ENCODE measurements around the gene ZNF766.

Gene ZNF766

DNA sequence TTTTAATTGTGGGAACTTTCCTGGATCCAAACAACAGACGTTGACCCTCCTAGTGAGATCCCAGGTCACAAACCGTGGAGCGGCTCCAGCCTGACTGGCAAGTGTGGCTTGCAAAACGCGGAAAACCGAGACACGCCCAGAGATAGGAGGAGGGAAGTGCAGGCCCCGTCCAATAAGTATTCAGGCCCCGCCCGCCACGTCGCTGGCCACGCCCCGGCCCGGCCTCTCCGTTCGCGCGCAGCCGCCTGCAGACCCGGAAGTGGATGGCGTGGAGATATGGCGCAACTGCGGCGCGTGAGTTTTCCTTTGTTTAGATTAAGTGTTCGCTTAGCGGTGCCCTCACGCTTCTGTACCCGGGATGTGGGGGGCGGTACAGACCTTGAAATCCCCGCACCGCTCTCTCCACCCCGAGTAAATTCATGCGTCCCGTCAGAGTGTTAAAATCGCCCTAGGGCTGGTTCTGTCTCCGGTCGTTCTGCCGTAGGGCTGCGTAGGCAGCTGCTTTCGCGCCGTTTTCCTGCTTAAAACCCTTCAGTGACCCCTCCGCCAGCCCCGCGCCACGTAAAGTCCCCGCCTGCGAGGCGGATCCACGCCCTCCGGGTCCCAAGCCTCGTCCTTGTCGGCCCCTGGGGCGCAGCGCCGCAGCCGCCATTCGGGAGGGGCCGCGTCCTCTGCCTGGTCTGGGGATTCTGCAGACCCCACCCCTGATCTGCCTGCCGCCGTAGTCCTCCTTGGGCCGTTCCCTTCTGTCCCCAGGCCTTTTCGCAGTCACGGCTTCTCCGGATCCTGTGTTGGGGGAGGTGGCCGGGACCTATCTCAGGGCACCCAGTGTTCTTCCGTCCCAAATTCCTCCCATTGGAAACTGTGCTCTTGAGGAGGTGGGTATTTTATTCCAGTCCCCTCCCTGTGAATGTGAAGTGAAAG lies at the start of gene ZNF766:
TSS of gene ZNF766 (plus strand) at position 250 of the 924 bp plus-strand sequence. CDS start at position 277, 27 bp downstream.
- H3K4me3 ChIP-seq (ENCODE audit: low read length), result peak within 1 kb of the TSS; percentile 97
- peaks cover 9% of the 10 kb centered on the region for H3K36me3 ChIP-seq (ENCODE audit: control insufficient read depth, insufficient read depth, low read length)
- H3K9ac ChIP-seq (ENCODE audit: low read length), result peak within 1 kb of the TSS; percentile 100
- no peaks in the 10 kb centered on the region for H3K27me3 ChIP-seq (ENCODE audit: control insufficient read depth, insufficient read depth, low read length)
- H3K4me1 ChIP-seq (ENCODE audit: control insufficient read depth, insufficient read depth, low read length), result peaks cover 9% of the 10 kb centered on the region
- H3K9me3 ChIP-seq (ENCODE audit: control insufficient read depth, low read length), result no peaks in the 10 kb centered on the region

- H3K9me3 ChIP-seq (ENCODE audit: control insufficient read depth, low read length), result no peaks in the 10 kb centered on the region
- H3K27me3 ChIP-seq (ENCODE audit: control insufficient read depth, insufficient read depth, low read length), result no peaks in the 10 kb centered on the region
- H3K4me3 ChIP-seq (ENCODE audit: low read length), result no peak overlapping the region
- H3K9ac ChIP-seq (ENCODE audit: low read length), result no peak overlapping the region
- H3K36me3 ChIP-seq (ENCODE audit: control insufficient read depth, insufficient read depth, low read length), result peaks cover 44% of the 10 kb centered on the region
- no peaks in the 10 kb centered on the region for H3K4me1 ChIP-seq (ENCODE audit: control insufficient read depth, insufficient read depth, low read length)
Measured at GRCh38 chr19:52219611-52220010, 49.8 kb upstream of the ZNF766 start.

DNA sequence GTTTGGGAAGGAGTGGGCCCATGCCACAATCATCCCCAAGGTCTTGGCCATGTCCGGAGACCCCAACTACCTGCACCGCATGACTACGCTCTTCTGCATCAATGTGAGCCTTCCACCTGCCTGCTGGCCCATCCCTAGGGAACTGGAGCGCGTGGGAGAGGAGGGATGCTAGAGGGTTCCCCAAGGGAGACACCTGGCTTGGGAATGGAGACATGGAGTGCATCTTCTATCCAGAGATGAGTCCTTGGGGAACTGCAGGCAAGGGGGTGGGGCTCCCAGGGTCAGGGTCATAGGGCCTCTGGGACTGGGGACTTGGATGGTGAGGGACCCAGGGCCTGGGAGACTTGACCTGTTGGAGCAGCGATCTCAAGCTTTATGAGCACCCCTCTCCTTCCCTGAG lies 48.4 kb upstream of the ZNF766 start:
- H3K9me3 ChIP-seq (ENCODE audit: control insufficient read depth, low read length), result no peaks in the 10 kb centered on the region
- H3K4me1 ChIP-seq (ENCODE audit: control insufficient read depth, insufficient read depth, low read length), result no peaks in the 10 kb centered on the region
- H3K9ac ChIP-seq (ENCODE audit: low read length), result no peak overlapping the region
- no peak overlapping the region for H3K4me3 ChIP-seq (ENCODE audit: low read length)
- no peaks in the 10 kb centered on the region for H3K27me3 ChIP-seq (ENCODE audit: control insufficient read depth, insufficient read depth, low read length)
- H3K36me3 ChIP-seq (ENCODE audit: control insufficient read depth, insufficient read depth, low read length), result peaks cover 45% of the 10 kb centered on the region

GRCh38 chr19:52221831-52222375 lies 47.5 kb upstream of the ZNF766 start:
- H3K27me3 ChIP-seq (ENCODE audit: control insufficient read depth, insufficient read depth, low read length), result no peaks in the 10 kb centered on the region
- H3K4me3 ChIP-seq (ENCODE audit: low read length), result no peak overlapping the region
- no peaks in the 10 kb centered on the region for H3K9me3 ChIP-seq (ENCODE audit: control insufficient read depth, low read length)
- no peaks in the 10 kb centered on the region for H3K4me1 ChIP-seq (ENCODE audit: control insufficient read depth, insufficient read depth, low read length)
- no peak overlapping the region for H3K9ac ChIP-seq (ENCODE audit: low read length)
- H3K36me3 ChIP-seq (ENCODE audit: control insufficient read depth, insufficient read depth, low read length), result peaks cover 53% of the 10 kb centered on the region

GRCh38 chr19:52224211-52224610 lies 45.2 kb upstream of the ZNF766 start:
- Histone ChIP-seq H3K36me3 (ENCODE audit: control insufficient read depth, insufficient read depth, low read length) (peaks cover 46% of the 10 kb centered on the region), H3K9ac (ENCODE audit: low read length) (no peak overlapping the region), H3K4me3 (ENCODE audit: low read length) (no peak overlapping the region), H3K4me1 (ENCODE audit: control insufficient read depth, insufficient read depth, low read length) (no peaks in the 10 kb centered on the region), H3K27me3 (ENCODE audit: control insufficient read depth, insufficient read depth, low read length) (no peaks in the 10 kb centered on the region), H3K9me3 (ENCODE audit: control insufficient read depth, low read length) (no peaks in the 10 kb centered on the region)

DNA sequence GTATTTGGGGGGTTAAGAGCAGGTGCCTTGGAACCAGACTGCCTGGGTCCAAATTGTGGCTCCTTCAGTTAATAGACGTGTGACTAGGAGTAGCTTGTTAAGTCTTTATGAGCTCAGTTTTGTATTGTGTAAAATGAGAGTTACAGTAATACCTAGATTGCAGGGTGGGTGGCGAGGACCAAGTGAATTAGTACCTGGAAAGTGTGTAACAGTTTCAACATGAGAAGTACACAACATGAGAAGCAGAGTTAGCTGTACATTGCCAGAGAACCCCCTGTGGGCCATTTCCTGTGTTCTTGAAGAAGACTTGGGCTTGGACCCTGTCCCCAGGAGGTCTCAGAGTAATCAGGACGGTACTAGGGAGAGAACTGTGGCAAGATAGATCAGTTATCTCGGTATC lies 42.7 kb upstream of the ZNF766 start:
- H3K9me3 ChIP-seq (ENCODE audit: control insufficient read depth, low read length), result no peaks in the 10 kb centered on the region
- H3K4me1 ChIP-seq (ENCODE audit: control insufficient read depth, insufficient read depth, low read length), result no peaks in the 10 kb centered on the region
- no peak overlapping the region for H3K4me3 ChIP-seq (ENCODE audit: low read length)
- no peak overlapping the region for H3K9ac ChIP-seq (ENCODE audit: low read length)
- H3K36me3 ChIP-seq (ENCODE audit: control insufficient read depth, insufficient read depth, low read length), result peaks cover 22% of the 10 kb centered on the region
- H3K27me3 ChIP-seq (ENCODE audit: control insufficient read depth, insufficient read depth, low read length), result no peaks in the 10 kb centered on the region

DNA sequence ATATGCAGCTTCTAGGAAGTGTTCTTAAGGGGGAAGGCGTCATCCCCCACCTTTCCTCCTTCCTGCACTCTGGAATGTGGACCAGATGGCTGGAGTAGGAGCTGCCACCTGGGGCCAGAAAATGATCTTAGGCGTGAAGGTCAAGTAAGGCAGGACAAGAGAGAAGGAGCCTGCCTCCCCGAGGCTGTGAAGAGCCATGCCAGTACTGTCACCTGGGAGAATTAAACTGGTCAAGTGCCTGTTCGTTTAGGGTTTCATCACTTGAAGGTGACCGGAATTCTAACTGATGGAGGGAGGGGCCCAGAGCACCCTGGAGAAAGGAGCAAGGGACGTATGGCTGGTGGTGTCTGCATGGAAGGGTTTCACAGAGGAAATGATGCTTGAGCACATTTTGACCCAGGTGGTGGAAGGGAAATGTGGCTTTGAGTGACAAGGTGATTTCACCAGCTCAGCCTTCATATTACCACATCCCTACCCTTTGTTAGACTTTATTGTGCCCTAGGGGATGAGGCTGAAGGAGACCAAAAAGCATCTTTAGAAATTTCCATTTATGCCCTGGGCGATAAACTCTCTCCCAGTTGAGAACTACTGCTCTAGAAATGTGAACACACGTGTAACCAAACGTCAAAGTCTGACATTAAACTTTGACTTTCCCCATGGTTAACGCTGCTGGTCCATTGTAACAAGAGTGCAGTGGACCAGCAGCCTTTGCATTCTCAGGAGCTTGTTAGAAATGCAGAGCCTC lies 42.0 kb upstream of the ZNF766 start:
- H3K36me3 ChIP-seq (ENCODE audit: control insufficient read depth, insufficient read depth, low read length), result peaks cover 16% of the 10 kb centered on the region

GRCh38 chr19:52227980-52228379 lies 41.4 kb upstream of the ZNF766 start:
- no peaks in the 10 kb centered on the region for H3K9me3 ChIP-seq (ENCODE audit: control insufficient read depth, low read length)
- H3K9ac ChIP-seq (ENCODE audit: low read length), result no peak overlapping the region
- peaks cover 16% of the 10 kb centered on the region for H3K36me3 ChIP-seq (ENCODE audit: control insufficient read depth, insufficient read depth, low read length)
- no peak overlapping the region for H3K4me3 ChIP-seq (ENCODE audit: low read length)
- no peaks in the 10 kb centered on the region for H3K27me3 ChIP-seq (ENCODE audit: control insufficient read depth, insufficient read depth, low read length)
- no peaks in the 10 kb centered on the region for H3K4me1 ChIP-seq (ENCODE audit: control insufficient read depth, insufficient read depth, low read length)

More for the DNA sequence above, 42.0 kb upstream of the ZNF766 start:
- no peaks in the 10 kb centered on the region for H3K4me1 ChIP-seq (ENCODE audit: control insufficient read depth, insufficient read depth, low read length)
- H3K9me3 ChIP-seq (ENCODE audit: control insufficient read depth, low read length), result no peaks in the 10 kb centered on the region
- no peaks in the 10 kb centered on the region for H3K27me3 ChIP-seq (ENCODE audit: control insufficient read depth, insufficient read depth, low read length)
- H3K4me3 ChIP-seq (ENCODE audit: low read length), result no peak overlapping the region
- H3K9ac ChIP-seq (ENCODE audit: low read length), result no peak overlapping the region

DNA sequence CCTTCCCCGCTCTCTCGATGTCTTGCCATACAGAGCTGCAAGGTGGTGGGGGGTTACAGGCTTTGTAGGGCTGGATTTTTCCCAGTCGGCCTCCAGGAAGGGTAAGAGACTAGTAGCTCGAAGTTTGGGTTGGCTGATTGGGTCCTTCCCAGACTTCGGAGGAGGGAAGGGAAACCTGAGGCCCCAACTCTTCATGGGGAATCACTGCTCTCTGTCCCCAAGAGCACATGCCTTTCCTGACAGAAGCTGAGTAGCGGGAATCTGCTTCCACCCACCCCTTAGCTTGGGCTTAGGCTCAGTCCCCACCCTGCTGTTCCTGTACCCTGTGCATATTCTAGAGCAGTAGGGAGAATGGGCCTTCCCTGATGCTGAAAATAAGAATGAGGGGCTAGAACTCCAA lies 39.9 kb upstream of the ZNF766 start:
- H3K36me3 ChIP-seq (ENCODE audit: control insufficient read depth, insufficient read depth, low read length), result peaks cover 16% of the 10 kb centered on the region
- no peak overlapping the region for H3K4me3 ChIP-seq (ENCODE audit: low read length)
- H3K9ac ChIP-seq (ENCODE audit: low read length), result no peak overlapping the region
- H3K27me3 ChIP-seq (ENCODE audit: control insufficient read depth, insufficient read depth, low read length), result no peaks in the 10 kb centered on the region
- H3K9me3 ChIP-seq (ENCODE audit: control insufficient read depth, low read length), result no peaks in the 10 kb centered on the region
- no peaks in the 10 kb centered on the region for H3K4me1 ChIP-seq (ENCODE audit: control insufficient read depth, insufficient read depth, low read length)

DNA sequence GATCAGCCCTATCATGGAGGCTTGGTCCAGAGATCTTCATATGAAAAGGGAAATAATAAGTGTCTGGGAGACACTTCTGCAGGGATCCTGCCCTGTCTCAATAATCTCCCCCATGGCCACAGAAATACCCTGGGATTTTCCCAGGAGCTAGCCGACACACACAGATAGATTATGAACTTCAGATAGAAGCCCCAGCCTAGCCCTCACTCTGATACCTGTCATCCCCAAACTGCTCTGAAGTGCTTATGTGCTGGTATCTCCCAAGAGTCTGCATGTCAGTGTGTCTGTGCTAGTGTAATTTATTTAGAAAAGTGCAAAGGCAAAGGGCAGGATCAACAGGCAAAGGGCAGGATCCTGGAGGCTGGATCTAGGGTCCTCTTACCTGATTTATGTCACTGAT lies 38.7 kb upstream of the ZNF766 start:
- peaks cover 12% of the 10 kb centered on the region for H3K36me3 ChIP-seq (ENCODE audit: control insufficient read depth, insufficient read depth, low read length)
- no peak overlapping the region for H3K9ac ChIP-seq (ENCODE audit: low read length)
- no peaks in the 10 kb centered on the region for H3K9me3 ChIP-seq (ENCODE audit: control insufficient read depth, low read length)
- no peaks in the 10 kb centered on the region for H3K4me1 ChIP-seq (ENCODE audit: control insufficient read depth, insufficient read depth, low read length)
- H3K4me3 ChIP-seq (ENCODE audit: low read length), result no peak overlapping the region
- no peaks in the 10 kb centered on the region for H3K27me3 ChIP-seq (ENCODE audit: control insufficient read depth, insufficient read depth, low read length)

GRCh38 chr19:52231154-52231910 lies 38.1 kb upstream of the ZNF766 start:
- no peaks in the 10 kb centered on the region for H3K9me3 ChIP-seq (ENCODE audit: control insufficient read depth, low read length)
- H3K27me3 ChIP-seq (ENCODE audit: control insufficient read depth, insufficient read depth, low read length), result no peaks in the 10 kb centered on the region
- H3K4me1 ChIP-seq (ENCODE audit: control insufficient read depth, insufficient read depth, low read length), result no peaks in the 10 kb centered on the region
- H3K4me3 ChIP-seq (ENCODE audit: low read length), result no peak overlapping the region
- H3K9ac ChIP-seq (ENCODE audit: low read length), result no peak overlapping the region
- H3K36me3 ChIP-seq (ENCODE audit: control insufficient read depth, insufficient read depth, low read length), result peaks cover 6% of the 10 kb centered on the region
